GM18526 (cell line): Measurements from ENCODE around the gene RNF44.
A peak's percentile ranks its signal among the peaks of the same experiment; 100 is the strongest.

ENCODE experiments used
- POLR2A ChIP-seq: IDR thresholded peaks from 3 replicates; pipeline ENCODE4 v1.6.1; 2011; ENCODE audit not compliant: insufficient read length; ENCODE audit errors: extremely low read depth

The RNF44 gene

DNA sequence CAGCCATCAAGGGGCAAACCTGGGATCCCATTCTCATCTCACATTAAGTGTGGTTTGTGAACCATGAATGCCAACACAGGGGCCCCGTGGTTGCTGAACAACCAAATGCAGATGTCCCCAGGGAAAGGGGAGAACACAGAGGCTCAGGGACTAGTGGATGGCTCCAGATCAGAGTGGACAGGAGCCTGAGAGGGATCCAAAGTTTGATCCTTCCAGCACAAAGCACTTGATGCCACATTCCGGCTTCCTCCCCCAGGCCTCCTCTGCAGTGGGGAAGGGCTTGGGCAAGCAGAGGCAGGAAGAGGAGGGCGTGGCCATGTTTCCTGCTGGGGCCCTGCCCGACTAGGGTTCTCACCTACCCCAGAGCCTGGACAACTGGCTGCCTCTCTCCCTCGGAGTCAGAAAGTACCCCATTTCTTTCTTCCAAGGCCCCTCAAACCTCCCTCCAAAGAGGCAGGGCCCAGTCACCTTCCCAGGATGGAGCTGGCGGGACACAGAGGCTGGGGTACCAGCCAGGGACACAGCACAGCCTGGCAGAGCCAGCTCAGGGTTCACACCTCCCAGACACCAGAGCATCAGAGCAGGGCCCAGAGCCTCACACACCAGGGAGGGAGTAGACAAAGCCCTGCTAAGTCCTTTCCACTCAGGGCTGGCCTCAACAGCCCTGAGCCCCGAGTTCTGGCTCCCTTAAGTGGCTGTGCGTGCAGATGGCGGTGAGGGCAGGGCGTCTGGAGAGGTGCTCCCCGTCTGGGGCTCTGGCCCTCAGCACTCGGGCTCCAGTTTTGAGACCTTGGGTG lies 4.3 kb upstream of the RNF44 start:
- peak; percentile 30 for TF ChIP-seq POLR2A

DNA sequence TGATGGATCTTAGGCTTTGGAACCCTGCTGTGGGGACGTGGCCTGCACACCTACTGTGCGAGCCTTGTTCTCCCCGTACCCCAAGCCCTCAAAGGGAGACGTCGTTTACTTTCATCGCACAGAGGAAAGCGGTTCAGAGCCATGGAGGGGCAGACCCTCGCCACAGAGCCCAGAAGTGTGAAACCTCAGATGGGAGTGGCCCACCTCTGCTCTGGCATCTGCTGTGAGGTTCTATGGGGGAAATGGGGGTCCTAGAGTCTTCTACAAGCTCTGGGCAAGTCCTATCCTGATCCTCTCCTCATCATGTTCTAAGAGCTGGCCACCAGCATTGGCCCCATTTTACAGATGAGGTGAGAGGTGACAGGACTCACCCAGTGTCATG lies 3.7 kb upstream of the RNF44 start:
- no peak for TF ChIP-seq POLR2A

DNA sequence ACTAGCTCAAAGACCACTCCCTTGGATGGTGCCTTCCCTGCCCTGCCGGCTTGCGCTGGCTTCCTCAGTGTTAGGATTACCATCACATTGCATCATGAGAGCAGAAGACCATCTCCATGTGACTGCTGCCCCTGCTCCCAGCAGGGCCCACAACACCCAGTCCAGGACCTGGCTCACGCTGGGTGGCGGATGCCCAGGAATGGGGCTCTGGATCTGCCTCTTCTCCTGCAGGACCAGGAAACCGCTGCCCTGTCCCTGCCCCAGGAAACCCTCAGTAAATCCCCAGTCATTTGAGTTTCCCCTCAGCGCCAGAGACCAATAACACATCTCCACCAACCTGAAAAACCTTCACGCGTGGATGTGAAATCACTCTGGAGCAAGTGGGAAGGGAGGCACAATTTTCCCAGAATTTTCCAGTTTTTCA lies 3.3 kb upstream of the RNF44 start:
- TF ChIP-seq POLR2A, result no peak

DNA sequence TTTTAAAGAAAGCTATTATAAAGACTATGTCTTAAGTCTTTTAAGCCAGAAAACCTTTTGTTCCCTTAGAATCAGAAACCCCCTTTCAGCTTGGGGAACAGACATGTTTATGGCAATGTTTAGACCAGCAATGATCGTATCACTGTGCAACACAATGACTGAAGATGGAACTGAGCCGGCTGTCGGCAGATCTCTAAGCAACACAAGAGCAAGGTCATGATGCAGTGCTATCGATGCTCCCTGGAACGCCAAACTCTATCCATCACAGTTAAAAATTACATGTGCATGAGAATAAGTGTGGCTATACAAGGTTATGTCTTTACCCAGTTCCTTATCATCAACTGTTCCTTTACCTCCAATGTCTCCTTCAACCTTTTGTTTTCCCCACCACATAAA lies 1.8 kb upstream of the RNF44 start:
- TF ChIP-seq POLR2A, result no peak

DNA sequence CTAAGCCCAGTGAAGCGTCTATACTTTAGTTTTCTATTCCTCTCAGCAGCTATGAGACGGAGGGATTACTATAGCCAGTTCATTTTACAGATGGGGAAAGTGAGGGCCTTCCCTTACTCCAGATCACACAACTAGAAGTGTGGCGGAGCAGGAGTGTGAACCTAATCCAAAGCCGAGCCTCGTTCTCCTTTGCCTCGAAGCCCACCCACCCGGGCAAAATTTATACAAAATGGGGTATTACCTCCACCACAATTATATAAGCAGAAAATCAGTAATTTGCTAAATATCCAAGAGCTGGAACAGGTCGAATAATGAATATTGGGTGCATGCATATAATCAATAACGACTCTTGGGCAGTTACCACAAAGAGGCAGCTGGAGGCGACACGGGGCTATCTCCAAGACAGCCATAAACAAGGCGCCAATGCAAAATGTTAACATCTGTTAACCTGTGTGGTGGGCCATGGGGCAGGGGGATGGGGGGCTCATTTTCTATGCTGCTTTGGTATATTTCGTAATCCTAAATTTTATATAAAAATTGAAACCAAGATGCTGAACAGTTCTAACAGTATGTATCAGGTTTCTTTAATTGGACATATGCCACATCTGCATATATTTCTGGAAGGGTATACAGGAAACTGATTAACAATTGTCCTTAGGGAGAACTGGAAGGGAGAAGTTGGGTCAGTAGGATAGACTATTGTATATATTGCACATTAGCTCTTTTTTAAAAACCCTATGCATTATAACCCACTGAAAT lies 1.2 kb upstream of the RNF44 start:
- TF ChIP-seq POLR2A, result no peak

DNA sequence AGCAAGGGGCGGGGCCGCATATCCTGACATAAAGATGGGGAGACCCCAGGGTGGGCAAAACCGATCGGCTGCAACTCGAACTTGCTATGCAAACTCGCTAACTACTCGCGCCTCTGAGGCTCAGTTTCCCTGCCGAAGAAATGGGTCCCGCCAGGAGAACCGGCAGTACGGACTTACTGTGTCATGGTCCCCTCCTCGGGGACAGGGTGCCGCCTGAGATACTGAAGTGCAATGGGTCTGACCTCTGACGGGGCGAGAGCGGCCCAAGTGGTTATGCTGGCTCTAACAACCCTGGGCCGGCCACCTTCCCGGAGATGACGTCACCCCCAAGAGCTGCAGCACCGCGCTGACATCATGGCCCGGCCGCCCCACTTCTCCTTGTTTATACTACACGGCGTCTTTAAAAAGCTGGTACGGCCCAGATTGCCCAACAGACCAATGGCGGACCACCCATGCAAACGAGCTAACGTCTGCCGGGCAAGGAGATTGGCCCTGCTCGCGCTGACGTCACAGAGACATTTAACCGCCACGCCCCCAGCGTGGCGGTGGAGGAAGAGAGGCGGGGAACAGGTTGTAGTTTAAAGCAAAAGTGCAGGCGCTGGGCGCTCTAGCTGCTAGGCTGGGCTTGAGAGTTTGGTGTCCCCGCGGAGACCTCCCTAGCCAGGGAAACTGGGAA lies 490 bp upstream of the RNF44 start:
- no peak for TF ChIP-seq POLR2A

DNA sequence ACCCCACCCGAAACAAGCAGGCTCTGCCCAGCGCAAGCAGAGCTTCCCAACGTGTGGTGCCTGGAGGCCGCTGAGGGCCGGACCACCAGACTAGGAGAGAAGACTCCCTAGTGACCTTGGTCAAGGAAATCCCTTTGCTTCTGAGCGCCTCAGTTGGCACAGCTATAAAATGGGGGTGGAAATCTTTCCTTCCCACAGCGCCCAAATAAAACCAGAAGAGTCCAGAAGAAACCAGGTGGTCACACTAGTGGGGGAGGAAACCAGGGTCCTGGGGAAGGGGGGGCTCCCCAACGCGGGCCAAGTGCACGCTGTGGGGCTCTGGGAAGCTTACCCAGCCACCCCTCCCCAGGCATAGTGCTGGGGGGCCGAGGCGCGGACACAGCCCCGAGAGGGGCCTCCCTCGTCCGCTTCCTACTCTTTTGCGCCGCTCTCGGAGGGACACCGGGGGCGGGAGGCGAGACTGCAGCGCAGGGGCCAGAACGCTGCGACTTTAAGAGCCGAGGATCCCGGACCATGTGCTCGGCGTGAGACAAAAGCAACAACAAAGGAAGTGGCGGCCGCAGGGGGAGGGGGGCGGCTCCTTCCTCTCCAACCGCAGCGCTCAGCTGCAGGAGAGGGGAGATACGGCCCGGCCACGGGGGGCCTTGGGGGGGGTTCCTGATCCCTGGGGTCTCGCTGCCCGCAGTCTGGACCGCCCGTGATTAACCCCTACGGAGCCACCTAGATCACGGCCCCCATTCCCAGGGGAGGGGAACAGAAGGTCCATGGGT lies 885 bp downstream of the RNF44 start:
- TF ChIP-seq POLR2A, result peak; percentile 54

DNA sequence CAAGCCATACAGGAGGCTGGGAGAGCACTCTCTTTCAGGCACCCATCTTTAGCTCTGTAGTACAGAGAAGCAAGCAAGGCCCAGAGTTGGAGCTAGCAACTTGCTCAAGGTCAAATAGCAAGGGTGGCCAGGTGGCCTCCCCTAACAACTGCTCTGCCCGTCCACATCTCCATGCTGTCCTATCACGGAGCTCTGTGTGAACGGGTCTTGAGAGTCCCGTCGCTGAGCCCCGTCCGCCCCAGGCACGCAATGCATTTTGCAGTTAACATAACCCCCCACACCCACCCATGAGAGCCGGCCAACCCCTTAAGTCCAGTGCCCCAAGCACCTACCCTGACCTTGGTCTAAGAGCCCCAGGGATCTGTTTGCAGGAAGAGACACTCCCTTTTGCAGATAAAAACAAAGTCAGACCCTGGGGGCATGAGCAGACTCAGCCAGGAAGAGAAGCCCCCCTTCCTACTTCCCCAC lies 1.5 kb downstream of the RNF44 start:
- TF ChIP-seq POLR2A, result no peak

DNA sequence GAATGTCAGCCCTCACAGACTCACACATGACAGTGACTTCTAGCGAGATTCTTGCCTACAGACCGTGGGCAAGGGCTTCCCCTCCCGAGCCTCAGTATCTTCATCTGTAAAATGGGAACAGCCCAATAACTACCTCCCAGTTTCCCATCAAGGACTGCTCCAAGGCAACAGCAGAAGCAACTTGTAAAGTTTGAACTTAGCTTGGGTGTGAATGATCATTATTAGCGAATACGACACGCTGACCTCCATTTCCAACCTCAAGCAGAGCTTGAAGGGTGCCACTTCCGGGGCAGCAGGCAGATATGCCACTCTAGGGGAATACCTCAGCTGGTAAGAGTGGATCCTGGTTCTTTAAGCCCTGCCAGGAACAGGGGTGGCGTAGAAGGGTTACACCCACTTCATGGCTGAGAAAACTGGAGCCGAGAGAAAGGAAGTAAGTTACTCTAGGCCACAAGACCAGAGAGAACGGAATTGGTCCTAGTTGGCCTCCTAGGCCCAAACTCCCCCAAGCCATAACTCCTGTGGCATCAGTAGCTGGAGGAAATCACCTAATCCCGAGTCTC lies 2.0 kb downstream of the RNF44 start:
- peak; percentile 61 for TF ChIP-seq POLR2A

DNA sequence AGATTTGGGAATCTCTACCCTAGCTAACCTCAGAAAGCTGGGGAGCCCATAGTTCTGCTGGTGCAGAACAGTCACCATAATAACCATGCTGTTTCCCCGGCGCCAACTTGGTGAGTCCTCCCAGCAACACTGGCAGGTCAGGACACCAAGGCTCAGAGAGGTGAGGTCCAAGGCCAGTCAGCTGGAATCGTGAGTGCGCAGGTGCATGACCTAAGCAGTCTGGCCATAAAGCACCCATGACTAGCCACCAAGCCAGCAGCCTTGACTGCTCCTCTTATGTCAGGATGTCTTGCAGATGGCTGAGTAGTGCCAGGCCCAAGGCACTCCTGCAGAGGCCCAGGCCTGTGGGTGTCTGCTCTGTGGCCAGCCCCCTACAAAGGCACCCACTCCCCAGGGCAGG lies 2.6 kb downstream of the RNF44 start:
- TF ChIP-seq POLR2A, result peak; percentile 26

DNA sequence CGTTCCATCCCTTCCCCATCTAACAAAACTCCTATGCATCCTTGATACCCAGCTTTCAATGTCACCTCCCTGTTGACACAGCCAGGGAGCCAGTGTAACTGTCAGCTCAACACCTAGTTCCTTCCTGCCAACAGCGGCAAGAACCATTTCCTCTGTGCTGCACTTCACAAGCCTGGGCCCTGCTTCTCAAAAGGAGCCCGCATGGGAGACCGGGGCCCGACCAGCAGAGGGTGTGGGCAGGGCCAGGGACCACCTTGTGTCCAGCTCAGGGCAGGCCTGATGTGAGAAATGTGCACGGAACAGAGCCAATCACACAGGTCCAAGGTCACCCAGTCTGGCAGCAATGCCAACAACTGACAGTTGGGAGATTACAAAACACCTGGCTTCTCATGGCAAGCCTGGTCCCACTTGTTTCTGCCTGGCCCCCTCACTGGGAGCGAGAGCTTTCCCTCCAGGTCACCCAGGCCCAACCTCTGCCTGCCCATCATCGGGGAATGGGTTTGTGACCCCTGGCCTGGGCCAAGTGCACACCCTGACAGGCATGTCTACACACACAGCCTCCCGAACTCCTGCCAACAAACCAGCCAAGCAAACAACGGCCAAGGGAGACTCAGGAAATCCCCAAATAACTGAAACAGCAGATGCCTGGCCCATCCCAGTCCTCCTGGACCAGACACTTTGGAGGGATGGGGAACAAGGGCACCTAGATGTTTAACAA lies 3.1 kb downstream of the RNF44 start:
- TF ChIP-seq POLR2A, result no peak

DNA sequence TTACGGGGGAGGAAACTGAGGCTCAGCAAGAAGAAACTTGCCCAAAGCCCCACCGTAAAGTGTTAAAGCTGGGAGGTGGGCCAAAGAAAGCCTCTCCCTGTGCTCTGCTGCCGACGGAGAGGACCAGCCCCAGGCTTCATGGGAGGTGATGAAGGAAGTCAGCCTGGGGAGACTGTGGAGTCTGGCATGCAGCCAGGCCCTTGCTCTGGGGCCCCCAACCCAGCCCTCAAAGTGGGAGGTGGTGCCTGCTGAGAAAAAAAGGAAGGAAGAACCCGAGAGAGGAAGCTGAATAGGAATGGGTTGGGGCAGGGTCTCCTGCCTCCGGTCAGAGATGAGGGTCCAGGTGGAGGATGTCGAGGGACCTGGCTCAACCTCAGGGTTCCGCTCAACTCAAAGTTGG lies 3.8 kb downstream of the RNF44 start:
- no peak for TF ChIP-seq POLR2A

DNA sequence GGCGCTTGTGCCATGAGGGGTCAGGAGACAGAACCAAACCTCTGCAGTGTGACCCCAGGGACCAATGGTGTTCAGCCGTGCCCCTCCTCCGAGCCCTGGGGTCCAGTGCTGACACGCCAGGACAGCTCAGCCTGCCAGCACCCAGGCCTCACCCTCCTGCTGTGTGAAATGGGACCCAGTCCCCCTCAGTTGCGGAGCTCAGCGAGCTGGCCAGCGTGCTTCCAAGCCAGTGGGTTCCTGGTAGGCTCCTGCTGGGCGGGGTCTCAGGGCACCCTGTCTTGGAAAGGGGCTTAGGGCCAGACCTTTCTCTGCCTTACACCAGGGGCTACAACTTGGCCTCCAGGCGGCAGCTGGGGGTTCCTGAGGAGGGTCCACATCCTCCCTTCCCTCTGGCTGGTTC lies 4.4 kb downstream of the RNF44 start:
- TF ChIP-seq POLR2A, result no peak

DNA sequence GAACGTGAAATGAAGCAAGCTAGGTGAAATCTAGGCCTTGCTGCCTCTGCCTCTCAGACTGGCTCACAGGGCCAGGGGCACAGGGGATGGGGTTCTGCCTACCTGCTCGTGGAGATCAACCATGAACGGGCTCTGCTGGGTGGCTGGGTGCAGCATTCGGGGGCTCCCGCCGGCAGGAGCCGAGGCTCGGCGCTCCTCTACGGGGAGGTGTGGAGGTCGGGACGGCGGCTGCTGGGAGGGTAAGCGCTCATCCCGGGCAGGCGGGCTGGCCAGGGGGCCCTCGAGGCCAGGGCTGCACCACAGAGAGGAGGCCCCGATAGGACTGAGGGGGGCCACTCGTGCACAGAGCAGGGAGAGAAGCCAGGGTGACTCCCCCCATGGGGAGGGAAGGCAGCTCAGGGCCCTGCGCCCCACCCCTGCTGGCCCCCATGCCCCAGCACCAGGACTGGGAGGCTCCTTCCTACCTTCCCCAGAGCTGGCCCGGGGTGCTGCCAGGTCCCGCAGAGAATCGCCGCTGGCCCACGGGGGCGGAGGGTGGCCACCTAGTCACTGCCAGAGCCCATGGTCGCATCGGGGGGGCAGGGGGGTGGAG lies 5.2 kb downstream of the RNF44 start:
- TF ChIP-seq POLR2A, result no peak
